Natural killer cell (primary cell): Measurements from ENCODE around the gene GATAD1. TPM values are rescaled to one million over a fixed set of nuclear protein-coding genes. Genes with fewer than 3 reads are reported as not detected.
A peak's percentile ranks its signal among the peaks of the same experiment; 100 is the strongest.
"Not testable (repeated sequence)": the region's sequence is repeated elsewhere in the genome, so short reads cannot be mapped to it uniquely, and the experiment has no call there.

Experiments used
- ATAC-seq, 3 donors: fragments of 150-1000 bp in 2 of 3; fragments of 200-7000 bp in 1 of 3; cut with Tn5 transposase; 1 replicate in 1 of 3; 2 replicates in 2 of 3; pipeline ENCODE4 v1.10.0; 2021; ENCODE audit warnings: mild to moderate bottlenecking in 2 of 3, moderate library complexity in 2 of 3
- DNase-seq, 2 donors: peaks; one replicate each; pipeline versions ENCODE4 v3.0.0 to v3.0.0-alpha.2; 2013 to 2021; ENCODE audit warnings: mixed read lengths in 1 of 2
- H3K27ac ChIP-seq: one replicate; pipeline ENCODE4 v1.5.1; 2013; ENCODE audit warnings: mild to moderate bottlenecking, low read length
- H3K27me3 ChIP-seq: one replicate; pipeline ENCODE4 v1.6.1; 2013; ENCODE audit warnings: low read length; ENCODE audit not compliant: control insufficient read depth, insufficient read depth
- H3K36me3 ChIP-seq: one replicate; pipeline ENCODE4 v1.6.1; 2013; ENCODE audit warnings: low read length; ENCODE audit not compliant: control insufficient read depth, insufficient read depth
- H3K4me1 ChIP-seq: one replicate; pipeline ENCODE4 v1.6.1; 2013; ENCODE audit warnings: low read length; ENCODE audit not compliant: control insufficient read depth, insufficient read depth
- H3K4me3 ChIP-seq: one replicate; pipeline ENCODE4 v1.5.1; 2013; ENCODE audit warnings: low read length
- H3K9me3 ChIP-seq: one replicate; pipeline ENCODE4 v1.6.1; 2013; ENCODE audit warnings: low read length; ENCODE audit not compliant: control insufficient read depth, insufficient read depth
- H3K27ac Mint-ChIP-seq, 2 donors: one replicate each; pipeline ENCODE4 v1.8.0; 2022; ENCODE audit warnings: mild to moderate bottlenecking in 2 of 2, mixed read lengths in 2 of 2, moderate library complexity in 1 of 2
- H3K27me3 Mint-ChIP-seq, 2 donors: one replicate each; pipeline ENCODE4 v1.8.0; 2022; ENCODE audit warnings: low read depth in 2 of 2, mixed read lengths in 2 of 2
- H3K36me3 Mint-ChIP-seq: one replicate; pipeline ENCODE4 v1.8.0; 2022; ENCODE audit warnings: mixed read lengths
- H3K4me1 Mint-ChIP-seq, 2 donors: one replicate each; pipeline ENCODE4 v1.8.0; 2022; ENCODE audit warnings: mixed read lengths in 2 of 2
- H3K4me3 Mint-ChIP-seq: one replicate; pipeline ENCODE4 v1.8.0; 2022; ENCODE audit warnings: mild to moderate bottlenecking, moderate library complexity, mixed read lengths
- H3K9me3 Mint-ChIP-seq, 2 donors: one replicate each; pipeline ENCODE4 v1.8.0; 2022; ENCODE audit warnings: mixed read lengths in 2 of 2
- CTCF ChIP-seq: fragments of 200-600 bp; IDR thresholded peaks from one replicate; pipeline ENCODE4 v1.8.0; 2022; ENCODE audit warnings: antibody characterized with exemption
- WGBS: methylation state at CpG from one replicate; pipeline ENCODE4 v1.1.7; 2013; ENCODE audit warnings: missing lambda C conversion rate; ENCODE audit not compliant: insufficient coverage; 5-methylcytosine and 5-hydroxymethylcytosine counted together
- intact Hi-C: fragments of 100-400 bp; cut with micrococcal nuclease; formaldehyde crosslinking; loops from one replicate; pipeline ENCODE4 v1.14.2; 2022
- total RNA-seq, 4 donors: library from RNA; stranded (reverse); fragments of 120-200 nt in 1 of 4; gene quantifications; one replicate each; pipeline versions ENCODE4 v1.2.3 to v1.2.4, GENCODE V29; 2013 to 2022

Gene GATAD1
- total RNA-seq, 3 donors from 2014 or later (not counting 1 experiment from before 2014, with no cell fraction given) = 32.5 to 43.3 (median 35.0) TPM

- 90% methylated on average over 6 of the region's 7 CpGs for WGBS
- intact Hi-C loops = no loop called here
- peaks cover 11 to 12% of the 10 kb centered on the region in 2 donors for H3K27me3 Mint-ChIP-seq
- no peaks in the 10 kb centered on the region for H3K36me3 Mint-ChIP-seq
- no peaks in the 10 kb centered on the region for H3K27me3 ChIP-seq
- no peaks in the 10 kb centered on the region for H3K9me3 Mint-ChIP-seq
- no peak overlapping the region for H3K27ac ChIP-seq
- no peak overlapping the region for H3K27ac Mint-ChIP-seq
- no peaks in the 10 kb centered on the region for H3K4me1 Mint-ChIP-seq
- ATAC-seq = no peak
- no peak for DNase-seq
- no peak overlapping the region for H3K4me3 ChIP-seq
- TF ChIP-seq CTCF = no peak
- H3K4me1 ChIP-seq = no peaks in the 10 kb centered on the region
- H3K4me3 Mint-ChIP-seq = no peak overlapping the region
- H3K9me3 ChIP-seq = no peaks in the 10 kb centered on the region
- no peaks in the 10 kb centered on the region for H3K36me3 ChIP-seq
These were observed 10.5 kb upstream of the GATAD1 start for GRCh38 chr7:92436612-92437445.

- Histone ChIP-seq H3K9me3 (no peaks in the 10 kb centered on the region), H3K27me3 (no peaks in the 10 kb centered on the region), H3K4me1 (no peaks in the 10 kb centered on the region), H3K36me3 (no peaks in the 10 kb centered on the region), H3K27ac (no peak overlapping the region), H3K4me3 (no peak overlapping the region)
- no peaks in the 10 kb centered on the region for H3K9me3 Mint-ChIP-seq
- intact Hi-C loops = no loop called here
- TF ChIP-seq CTCF = no peak
- no peak overlapping the region for H3K27ac Mint-ChIP-seq
- no peak for DNase-seq
- ATAC-seq = no peak
- 93% methylated on average over 6 of the region's 6 CpGs for WGBS
- H3K4me1 Mint-ChIP-seq = no peaks in the 10 kb centered on the region
- H3K27me3 Mint-ChIP-seq = peaks cover 11 to 12% of the 10 kb centered on the region in 2 donors
- no peaks in the 10 kb centered on the region for H3K36me3 Mint-ChIP-seq
- H3K4me3 Mint-ChIP-seq = no peak overlapping the region
These were observed 9.3 kb upstream of the GATAD1 start for GRCh38 chr7:92437956-92438491.

GRCh38 chr7:92442720-92443119 lies 4.6 kb upstream of the GATAD1 start:
- not testable (repeated sequence) for H3K9me3 Mint-ChIP-seq, H3K9me3 ChIP-seq, H3K36me3 Mint-ChIP-seq, H3K4me3 ChIP-seq, H3K4me1 Mint-ChIP-seq, H3K27ac Mint-ChIP-seq, ATAC-seq, H3K4me1 ChIP-seq, H3K27me3 ChIP-seq, H3K36me3 ChIP-seq, DNase-seq, H3K27ac ChIP-seq, H3K4me3 Mint-ChIP-seq
- WGBS = 90% methylated on average over 2 of the region's 2 CpGs
- intact Hi-C loops = loop anchor here (10.0 kb wide), 1 partner anchor 608 kb away; no protein-coding TSS in a partner anchor
- peaks cover 9 to 12% of the 10 kb centered on the region in 2 donors for H3K27me3 Mint-ChIP-seq

- peak overlapping the region; percentile 92 for H3K4me3 ChIP-seq
- Mint-ChIP-seq H3K36me3 (peaks cover 7% of the 10 kb centered on the region), H3K4me3 (peak overlapping the region; percentile 85), H3K27ac (peak overlapping the region; percentile 90 to 98), H3K9me3 (no peaks in the 10 kb centered on the region), H3K27me3 (no peaks in the 10 kb centered on the region), H3K4me1 (peaks cover 6 to 9% of the 10 kb centered on the region in 2 donors)
- peaks cover 20% of the 10 kb centered on the region for H3K36me3 ChIP-seq
- ATAC-seq (no peak), DNase-seq (no peak)
- intact Hi-C loops = loop anchor here (1.0 to 10.0 kb wide), 7 partner anchors 23 to 1990 kb away; partner anchors contain the start of genes AKAP9, ANKIB1, KRIT1 and LRRD1
- H3K27ac ChIP-seq = peak overlapping the region; percentile 97
- H3K9me3 ChIP-seq = no peaks in the 10 kb centered on the region
- H3K27me3 ChIP-seq = no peaks in the 10 kb centered on the region
- TF ChIP-seq CTCF = peak; percentile 84
- 58% methylated on average over 21 of the region's 21 CpGs for WGBS
- H3K4me1 ChIP-seq = peaks cover 6% of the 10 kb centered on the region
These were observed 375 bp upstream of the GATAD1 start for GRCh38 chr7:92446869-92447344.
